ENCODE measurements around the gene PGGHG. TPM values are rescaled to one million over a fixed set of nuclear protein-coding genes. Genes with fewer than 3 reads are reported as not detected.

The PGGHG gene
- total RNA-seq, 1 donor from 2014 or later = 25.1 TPM

DNA sequence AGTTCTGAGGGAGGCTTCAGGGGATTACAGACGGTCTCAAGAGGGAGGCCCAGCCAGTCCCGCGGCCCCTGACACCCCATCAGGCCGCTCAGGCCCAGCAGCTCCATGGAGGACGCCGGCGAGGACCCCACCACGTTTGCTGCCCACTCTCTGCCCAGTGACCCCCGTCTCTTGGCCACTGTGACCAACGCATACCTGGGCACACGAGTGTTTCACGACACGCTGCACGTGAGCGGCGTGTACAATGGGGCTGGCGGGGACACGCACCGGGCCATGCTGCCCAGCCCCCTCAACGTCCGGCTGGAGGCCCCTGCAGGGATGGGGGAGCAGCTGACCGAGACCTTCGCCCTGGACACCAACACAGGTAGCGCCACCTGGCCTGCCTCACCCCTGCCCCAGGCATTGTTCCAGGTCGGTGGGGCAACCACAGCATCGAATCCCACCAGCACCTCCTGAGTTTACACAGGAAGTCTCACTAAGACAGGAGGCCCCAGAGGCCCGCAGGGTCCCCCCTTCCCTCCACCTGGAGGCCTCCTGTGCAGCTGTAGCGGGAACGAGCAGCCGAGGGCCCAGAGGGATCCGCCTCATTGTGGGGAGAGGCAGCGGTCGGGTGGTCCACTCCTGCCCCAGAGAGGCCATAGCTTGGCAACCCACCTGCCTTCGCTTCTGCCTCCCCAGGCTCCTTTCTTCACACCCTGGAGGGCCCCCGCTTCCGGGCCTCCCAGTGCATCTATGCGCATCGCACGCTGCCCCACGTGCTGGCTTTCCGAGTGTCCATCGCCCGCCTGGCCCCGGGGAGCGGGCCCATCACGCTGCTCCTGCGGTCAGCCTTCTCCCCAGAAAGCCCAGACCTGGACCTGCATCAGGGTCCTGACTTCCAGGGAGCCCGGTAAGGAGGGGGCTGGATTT lies 1.0 kb downstream of the PGGHG start:
- Mint-ChIP-seq H3K4me1 (peaks cover 3% of the 10 kb centered on the region), H3K27me3 (ENCODE audit: low read depth) (peaks cover 13% of the 10 kb centered on the region), H3K9me3 (no peaks in the 10 kb centered on the region), H3K36me3 (ENCODE audit: low read depth) (no peaks in the 10 kb centered on the region), H3K4me3 (peak overlapping the region; percentile 77), H3K27ac (ENCODE audit: unreplicated experiment) (no peak overlapping the region)
- no peak for DNase-seq (ENCODE audit: low read depth, low spot score)
- TF ChIP-seq, protein P1, sequence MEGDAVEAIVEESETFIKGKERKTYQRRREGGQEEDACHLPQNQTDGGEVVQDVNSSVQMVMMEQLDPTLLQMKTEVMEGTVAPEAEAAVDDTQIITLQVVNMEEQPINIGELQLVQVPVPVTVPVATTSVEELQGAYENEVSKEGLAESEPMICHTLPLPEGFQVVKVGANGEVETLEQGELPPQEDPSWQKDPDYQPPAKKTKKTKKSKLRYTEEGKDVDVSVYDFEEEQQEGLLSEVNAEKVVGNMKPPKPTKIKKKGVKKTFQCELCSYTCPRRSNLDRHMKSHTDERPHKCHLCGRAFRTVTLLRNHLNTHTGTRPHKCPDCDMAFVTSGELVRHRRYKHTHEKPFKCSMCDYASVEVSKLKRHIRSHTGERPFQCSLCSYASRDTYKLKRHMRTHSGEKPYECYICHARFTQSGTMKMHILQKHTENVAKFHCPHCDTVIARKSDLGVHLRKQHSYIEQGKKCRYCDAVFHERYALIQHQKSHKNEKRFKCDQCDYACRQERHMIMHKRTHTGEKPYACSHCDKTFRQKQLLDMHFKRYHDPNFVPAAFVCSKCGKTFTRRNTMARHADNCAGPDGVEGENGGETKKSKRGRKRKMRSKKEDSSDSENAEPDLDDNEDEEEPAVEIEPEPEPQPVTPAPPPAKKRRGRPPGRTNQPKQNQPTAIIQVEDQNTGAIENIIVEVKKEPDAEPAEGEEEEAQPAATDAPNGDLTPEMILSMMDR (conservative IDR thresholded peaks at IDR 0.05) = no peak

DNA sequence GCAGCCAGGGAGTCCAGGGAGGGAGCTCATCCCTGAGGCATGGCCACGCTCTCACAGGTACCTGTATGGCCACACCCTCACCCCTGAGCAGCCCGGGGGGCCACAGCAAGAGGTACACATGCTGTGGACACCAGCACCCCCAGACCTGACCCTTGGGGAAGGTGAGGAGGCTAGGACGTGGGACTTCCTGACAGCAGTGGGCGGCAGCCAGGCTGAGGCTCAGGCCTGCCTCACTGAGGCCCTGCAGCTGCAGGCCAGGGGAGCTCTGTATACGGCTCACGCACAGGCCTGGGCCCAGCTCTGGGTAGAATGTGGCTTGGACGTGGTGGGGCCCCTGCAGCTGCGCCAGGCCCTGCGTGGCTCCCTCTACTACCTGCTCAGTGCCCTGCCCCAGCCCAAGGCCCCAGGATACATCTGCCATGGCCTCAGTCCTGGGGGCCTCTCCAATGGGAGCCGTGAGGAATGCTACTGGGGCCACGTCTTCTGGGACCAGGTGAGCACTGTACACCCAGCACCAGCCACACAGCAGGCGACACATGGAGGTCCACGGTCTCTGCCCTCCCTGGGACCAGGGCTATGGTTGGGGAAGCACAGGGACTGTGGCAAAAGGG lies 1.8 kb downstream of the PGGHG start:
- no peaks in the 10 kb centered on the region for H3K36me3 Mint-ChIP-seq (ENCODE audit: low read depth)
- DNase-seq (ENCODE audit: low read depth, low spot score) = no peak
- no peak overlapping the region for H3K27ac Mint-ChIP-seq (ENCODE audit: unreplicated experiment)
- H3K27me3 Mint-ChIP-seq (ENCODE audit: low read depth) = peaks cover 13% of the 10 kb centered on the region
- TF ChIP-seq, protein P1 (conservative IDR thresholded peaks at IDR 0.05) = no peak
- H3K9me3 Mint-ChIP-seq = no peaks in the 10 kb centered on the region
- peak overlapping the region; percentile 59 for H3K4me3 Mint-ChIP-seq
- H3K4me1 Mint-ChIP-seq = peaks cover 3% of the 10 kb centered on the region

DNA sequence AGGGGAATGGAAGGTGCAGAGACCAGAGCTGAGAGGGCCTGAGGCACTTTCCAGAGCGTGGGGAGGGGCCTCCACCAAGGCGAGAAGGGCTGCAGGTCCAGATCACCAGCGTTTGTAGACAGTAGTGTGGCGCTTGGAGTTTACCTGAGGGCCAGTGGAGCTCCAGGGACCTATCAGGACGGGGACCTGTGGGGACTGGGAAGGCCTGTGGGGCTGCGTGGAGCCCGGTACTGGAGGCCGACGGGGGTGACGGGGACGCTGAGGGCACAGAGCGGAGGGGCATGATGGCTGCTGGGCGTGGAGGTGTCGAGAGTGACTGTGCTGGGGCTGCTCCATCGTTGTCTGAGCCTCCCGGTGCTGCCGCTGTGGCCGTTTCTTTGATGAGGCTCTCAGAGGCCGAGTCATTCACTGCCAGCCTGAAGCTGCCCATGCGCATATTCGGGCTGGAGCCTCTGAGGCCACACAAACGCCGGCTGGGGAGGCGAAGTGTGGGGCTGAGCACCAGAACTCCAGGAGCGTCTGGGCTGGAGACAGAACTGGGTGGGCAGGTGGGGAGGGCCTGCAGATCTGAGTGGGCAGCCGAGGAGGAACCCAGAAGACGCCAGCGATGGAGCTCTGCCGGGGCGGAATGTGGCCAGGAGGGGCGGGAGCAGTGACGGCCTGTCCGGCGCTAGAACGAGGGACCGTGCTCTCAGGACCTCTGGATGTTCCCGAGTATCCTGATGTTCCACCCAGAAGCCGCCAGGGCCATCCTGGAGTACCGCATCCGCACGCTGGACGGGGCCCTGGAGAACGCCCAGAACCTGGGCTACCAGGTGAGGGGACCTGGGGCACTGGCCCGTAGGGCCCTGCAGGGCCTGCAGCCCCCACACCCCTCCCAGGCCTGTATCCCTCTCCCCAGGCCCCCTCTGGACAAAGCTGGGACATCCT lies 2.6 kb downstream of the PGGHG start:
- peaks cover 3% of the 10 kb centered on the region for H3K4me1 Mint-ChIP-seq
- H3K27me3 Mint-ChIP-seq (ENCODE audit: low read depth) = peaks cover 13% of the 10 kb centered on the region
- DNase-seq (ENCODE audit: low read depth, low spot score) = no peak
- no peaks in the 10 kb centered on the region for H3K36me3 Mint-ChIP-seq (ENCODE audit: low read depth)
- peak overlapping the region; percentile 19 for H3K27ac Mint-ChIP-seq (ENCODE audit: unreplicated experiment)
- TF ChIP-seq, protein P1 (conservative IDR thresholded peaks at IDR 0.05) = no peak
- H3K4me3 Mint-ChIP-seq = peak overlapping the region; percentile 38
- H3K9me3 Mint-ChIP-seq = no peaks in the 10 kb centered on the region

DNA sequence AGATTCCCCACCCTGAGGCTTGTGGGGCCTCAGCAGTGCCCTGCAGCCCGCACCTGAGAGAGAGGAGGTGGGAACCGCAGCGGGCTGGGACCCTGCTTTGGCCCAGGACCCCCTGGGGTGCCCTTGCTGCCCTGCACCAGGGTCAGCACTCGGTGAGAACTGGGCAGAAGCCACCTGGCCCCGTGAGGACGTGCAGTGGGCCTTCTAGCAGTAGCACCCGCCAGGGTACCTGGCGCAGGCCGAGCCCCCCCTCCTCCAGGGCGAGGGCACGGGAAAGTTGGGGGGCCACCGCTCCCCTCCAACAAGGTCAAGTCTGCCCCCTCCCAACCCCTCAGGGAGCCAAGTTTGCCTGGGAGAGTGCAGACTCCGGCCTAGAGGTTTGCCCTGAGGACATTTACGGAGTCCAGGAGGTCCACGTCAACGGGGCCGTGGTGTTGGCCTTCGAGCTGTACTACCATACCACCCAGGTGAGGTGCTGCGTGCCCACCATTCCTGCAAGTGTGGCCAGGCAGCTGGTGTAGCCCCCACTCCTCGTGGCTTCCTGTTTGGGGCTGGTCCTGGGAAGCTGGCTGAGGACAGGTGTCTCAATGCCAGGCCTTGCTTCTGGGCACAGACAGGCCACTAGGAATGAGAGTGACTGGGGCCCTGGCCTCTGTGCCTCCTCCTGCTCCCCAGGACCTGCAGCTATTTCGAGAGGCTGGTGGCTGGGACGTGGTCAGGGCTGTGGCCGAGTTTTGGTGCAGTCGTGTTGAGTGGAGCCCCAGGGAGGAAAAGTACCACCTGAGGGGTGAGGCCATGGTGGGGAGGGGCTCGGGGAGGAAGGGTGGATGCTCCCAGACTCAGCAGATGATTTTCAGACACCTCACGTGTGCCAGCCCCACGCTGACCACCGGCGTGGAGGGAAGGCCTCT lies 3.5 kb downstream of the PGGHG start:
- TF ChIP-seq, protein P1 (conservative IDR thresholded peaks at IDR 0.05) = no peak
- Mint-ChIP-seq H3K4me1 (peaks cover 3% of the 10 kb centered on the region), H3K27me3 (ENCODE audit: low read depth) (peaks cover 8% of the 10 kb centered on the region), H3K27ac (ENCODE audit: unreplicated experiment) (no peak overlapping the region), H3K9me3 (no peaks in the 10 kb centered on the region), H3K36me3 (ENCODE audit: low read depth) (no peaks in the 10 kb centered on the region), H3K4me3 (no peak overlapping the region)
- DNase-seq (ENCODE audit: low read depth, low spot score) = no peak
